CD4-positive, alpha-beta memory T cell (primary cell): ENCODE data around the gene GGT6. TPM values are rescaled to one million over a fixed set of nuclear protein-coding genes. Genes with fewer than 3 reads are reported as not detected.
A peak's percentile ranks its signal among the peaks of the same experiment; 100 is the strongest.

Experiments used
- CTCF ChIA-PET: fragments of 350-600 bp; sonication (Branson Sonifier 250); formaldehyde crosslinking; loops from one replicate; lab custom pipeline; 2021; ENCODE audit warnings: inconsistent platforms; ENCODE audit not compliant: partially characterized antibody; lab: Charles Lee
- POLR2A ChIA-PET: fragments of 350-600 bp; sonication (Branson Sonifier 250); formaldehyde crosslinking; loops from one replicate; lab custom pipeline; 2021; ENCODE audit not compliant: partially characterized antibody; lab: Charles Lee
- DNase-seq, 5 donors: peaks; one replicate each; pipeline versions ENCODE4 v3.0.0 to v3.0.0-alpha.2; 2020 to 2022; ENCODE audit warnings: mixed read lengths in 1 of 5
- H3K27ac ChIP-seq: one replicate; pipeline ENCODE4 v1.7.0; 2013; ENCODE audit warnings: low read depth, low read length
- H3K27me3 ChIP-seq: 2 replicates; pipeline ENCODE4 v1.7.0; 2013; ENCODE audit warnings: mild to moderate bottlenecking, low read length, moderate library complexity; ENCODE audit not compliant: insufficient read depth
- H3K36me3 ChIP-seq: 2 replicates; pipeline ENCODE4 v1.7.0; 2013; ENCODE audit warnings: mild to moderate bottlenecking, low read length, moderate library complexity; ENCODE audit not compliant: insufficient read depth
- H3K4me1 ChIP-seq: 2 replicates; pipeline ENCODE4 v1.7.0; 2013; ENCODE audit warnings: mild to moderate bottlenecking, low read length, moderate library complexity; ENCODE audit not compliant: insufficient read depth
- H3K4me3 ChIP-seq, 2 donors: one replicate each; pipeline ENCODE4 v1.7.0; 2013; ENCODE audit warnings: low read length in 2 of 2, mild to moderate bottlenecking in 1 of 2
- H3K9me3 ChIP-seq, 2 donors: one replicate each; pipeline ENCODE4 v1.7.0; 2013; ENCODE audit warnings: low read length in 2 of 2, control low read depth in 1 of 2; ENCODE audit not compliant: control insufficient read depth in 1 of 2
- H3K27ac Mint-ChIP-seq, 7 donors: one replicate each; pipeline ENCODE4 v1.8.0; 2020 to 2021; ENCODE audit warnings: mixed read lengths in 7 of 7, mild to moderate bottlenecking in 6 of 7, inconsistent platforms in 3 of 7, moderate library complexity in 3 of 7
- H3K27me3 Mint-ChIP-seq, 2 donors: one replicate each; pipeline ENCODE4 v1.8.0; 2020 to 2021; ENCODE audit warnings: mixed read lengths in 2 of 2
- H3K36me3 Mint-ChIP-seq, 2 donors: one replicate each; pipeline ENCODE4 v1.8.0; 2020 to 2021; ENCODE audit warnings: mixed read lengths in 2 of 2, inconsistent platforms in 1 of 2, mild to moderate bottlenecking in 1 of 2
- H3K4me1 Mint-ChIP-seq, 4 donors: one replicate each; pipeline ENCODE4 v1.8.0; 2020 to 2021; ENCODE audit warnings: mixed read lengths in 4 of 4, mild to moderate bottlenecking in 1 of 4
- H3K4me3 Mint-ChIP-seq, 8 donors: one replicate each; pipeline ENCODE4 v1.8.0; 2020 to 2021; ENCODE audit warnings: mixed read lengths in 8 of 8, mild to moderate bottlenecking in 7 of 8, moderate library complexity in 6 of 8, inconsistent platforms in 3 of 8
- H3K9me3 Mint-ChIP-seq, 8 donors: one replicate each; pipeline ENCODE4 v1.8.0; 2020 to 2021; ENCODE audit warnings: mixed read lengths in 8 of 8, mild to moderate bottlenecking in 5 of 8, inconsistent platforms in 3 of 8, moderate library complexity in 1 of 8
- intact Hi-C: fragments of 100-400 bp; cut with micrococcal nuclease; formaldehyde crosslinking; loops from one replicate; pipeline ENCODE4 v1.15.1; 2023
- polyA plus RNA-seq, 2 donors: library from polyadenylated mRNA; unstranded; fragments of 300-500 nt; fragmentation: Illumina TruSeq; gene quantifications; one replicate each; pipeline ENCODE4 v1.2.3, GENCODE V29; 2021
- total RNA-seq, 2 experiments: library from RNA; stranded (reverse); gene quantifications; one replicate each; pipeline ENCODE4 v1.2.3, GENCODE V29; 2021

GGT6 gene
- total and polyA plus RNA-seq, 4 experiments from 2014 or later = not detected

DNA sequence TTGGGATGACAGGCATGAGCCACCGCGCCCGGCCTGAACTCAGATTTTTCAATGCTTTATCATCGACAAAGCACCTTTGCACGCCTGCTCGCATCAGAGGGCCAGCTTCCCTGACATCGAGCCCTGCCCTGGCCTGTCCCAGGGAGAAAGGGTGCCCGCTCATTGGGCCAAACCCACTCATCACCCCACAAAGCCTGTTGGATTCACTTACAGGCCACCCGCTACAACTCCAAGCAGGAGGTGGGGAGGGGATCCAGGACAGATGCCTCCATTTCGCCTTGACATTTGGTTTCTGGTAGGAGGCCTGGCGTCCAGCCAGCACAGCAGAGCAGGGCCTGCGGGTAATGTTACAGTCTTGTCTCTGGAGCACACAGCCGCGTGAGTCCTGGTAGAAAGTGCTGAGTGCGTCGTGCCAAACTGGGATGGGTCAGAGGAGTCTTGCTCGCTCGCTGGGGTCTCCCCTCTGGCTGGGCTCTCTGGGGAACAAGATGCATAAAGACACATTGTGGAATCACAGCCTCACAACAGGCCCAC, 43.8 kb upstream of the GGT6 start:
- H3K9me3 Mint-ChIP-seq = no peaks in the 10 kb centered on the region
- POLR2A ChIA-PET = no interaction called here
- Histone ChIP-seq H3K4me3 (no peak overlapping the region), H3K27me3 (no peaks in the 10 kb centered on the region), H3K4me1 (no peaks in the 10 kb centered on the region), H3K9me3 (no peaks in the 10 kb centered on the region), H3K27ac (no peak overlapping the region), H3K36me3 (no peaks in the 10 kb centered on the region)
- no peak overlapping the region for H3K4me3 Mint-ChIP-seq
- intact Hi-C loops = no loop called here
- CTCF ChIA-PET = no interaction called here
- DNase-seq = no peak
- H3K36me3 Mint-ChIP-seq = no peaks in the 10 kb centered on the region
- H3K4me1 Mint-ChIP-seq = no peaks in the 10 kb centered on the region
- peaks cover 10 to 18% of the 10 kb centered on the region in 2 donors for H3K27me3 Mint-ChIP-seq
- peak overlapping the region in 1 of 7 donors; percentile 18 for H3K27ac Mint-ChIP-seq

GRCh38 chr17:4602041-4602440, 41.7 kb upstream of the GGT6 start:
- Histone ChIP-seq H3K27ac (no peak overlapping the region), H3K36me3 (no peaks in the 10 kb centered on the region), H3K4me3 (no peak overlapping the region), H3K9me3 (no peaks in the 10 kb centered on the region), H3K27me3 (no peaks in the 10 kb centered on the region), H3K4me1 (no peaks in the 10 kb centered on the region)
- Mint-ChIP-seq H3K36me3 (no peaks in the 10 kb centered on the region), H3K4me3 (no peak overlapping the region), H3K4me1 (no peaks in the 10 kb centered on the region), H3K9me3 (no peaks in the 10 kb centered on the region), H3K27me3 (peaks cover 4 to 11% of the 10 kb centered on the region in 2 donors), H3K27ac (no peak overlapping the region)
- no peak for DNase-seq
- intact Hi-C loops = no loop called here
- ChIA-PET CTCF (interaction anchor here (0.6 to 1.0 kb wide), 2 partner anchors 10 to 266 kb away, joined by 3 read pairs; no protein-coding TSS in a partner anchor), POLR2A (no interaction called here)

DNA sequence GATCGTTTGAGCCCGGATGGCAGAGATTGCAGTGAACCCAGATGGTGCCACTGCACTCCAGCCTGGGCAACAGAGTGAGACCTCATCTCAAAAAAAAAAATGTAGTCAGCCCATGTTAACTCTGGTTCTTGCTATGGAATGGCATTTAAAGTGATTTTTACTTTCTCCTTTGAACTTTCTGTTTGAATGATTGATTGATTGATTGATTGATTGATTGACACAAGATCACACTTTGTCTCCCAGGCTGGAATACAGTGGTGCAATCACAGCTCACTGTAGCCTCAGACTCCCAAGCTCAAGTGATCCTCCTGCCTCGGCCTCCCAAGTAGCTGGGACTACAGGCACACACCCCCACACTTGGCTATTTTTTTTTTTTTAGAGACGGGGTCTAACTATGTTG, 40.9 kb upstream of the GGT6 start:
- ChIA-PET CTCF (interaction anchor here (1.0 kb wide), 1 partner anchor 11 kb away, joined by 3 read pairs; no protein-coding TSS in a partner anchor), POLR2A (no interaction called here)
- Histone ChIP-seq H3K36me3 (no peaks in the 10 kb centered on the region), H3K4me1 (no peaks in the 10 kb centered on the region), H3K27me3 (no peaks in the 10 kb centered on the region), H3K9me3 (no peaks in the 10 kb centered on the region), H3K4me3 (no peak overlapping the region), H3K27ac (no peak overlapping the region)
- Mint-ChIP-seq H3K36me3 (no peaks in the 10 kb centered on the region), H3K27ac (no peak overlapping the region), H3K4me1 (no peaks in the 10 kb centered on the region), H3K27me3 (peaks cover 4 to 12% of the 10 kb centered on the region in 2 donors), H3K9me3 (no peaks in the 10 kb centered on the region), H3K4me3 (no peak overlapping the region)
- intact Hi-C loops = no loop called here
- DNase-seq = no peak

GRCh38 chr17:4600563-4600962, 40.2 kb upstream of the GGT6 start:
- CTCF ChIA-PET = no interaction called here
- Mint-ChIP-seq H3K27me3 (peaks cover 4 to 12% of the 10 kb centered on the region in 2 donors), H3K4me3 (no peak overlapping the region), H3K36me3 (no peaks in the 10 kb centered on the region), H3K9me3 (no peaks in the 10 kb centered on the region), H3K27ac (no peak overlapping the region), H3K4me1 (no peaks in the 10 kb centered on the region)
- intact Hi-C loops = no loop called here
- Histone ChIP-seq H3K27ac (no peak overlapping the region), H3K9me3 (no peaks in the 10 kb centered on the region), H3K4me1 (no peaks in the 10 kb centered on the region), H3K4me3 (no peak overlapping the region), H3K36me3 (no peaks in the 10 kb centered on the region), H3K27me3 (no peaks in the 10 kb centered on the region)
- POLR2A ChIA-PET = no interaction called here
- no peak for DNase-seq

DNA sequence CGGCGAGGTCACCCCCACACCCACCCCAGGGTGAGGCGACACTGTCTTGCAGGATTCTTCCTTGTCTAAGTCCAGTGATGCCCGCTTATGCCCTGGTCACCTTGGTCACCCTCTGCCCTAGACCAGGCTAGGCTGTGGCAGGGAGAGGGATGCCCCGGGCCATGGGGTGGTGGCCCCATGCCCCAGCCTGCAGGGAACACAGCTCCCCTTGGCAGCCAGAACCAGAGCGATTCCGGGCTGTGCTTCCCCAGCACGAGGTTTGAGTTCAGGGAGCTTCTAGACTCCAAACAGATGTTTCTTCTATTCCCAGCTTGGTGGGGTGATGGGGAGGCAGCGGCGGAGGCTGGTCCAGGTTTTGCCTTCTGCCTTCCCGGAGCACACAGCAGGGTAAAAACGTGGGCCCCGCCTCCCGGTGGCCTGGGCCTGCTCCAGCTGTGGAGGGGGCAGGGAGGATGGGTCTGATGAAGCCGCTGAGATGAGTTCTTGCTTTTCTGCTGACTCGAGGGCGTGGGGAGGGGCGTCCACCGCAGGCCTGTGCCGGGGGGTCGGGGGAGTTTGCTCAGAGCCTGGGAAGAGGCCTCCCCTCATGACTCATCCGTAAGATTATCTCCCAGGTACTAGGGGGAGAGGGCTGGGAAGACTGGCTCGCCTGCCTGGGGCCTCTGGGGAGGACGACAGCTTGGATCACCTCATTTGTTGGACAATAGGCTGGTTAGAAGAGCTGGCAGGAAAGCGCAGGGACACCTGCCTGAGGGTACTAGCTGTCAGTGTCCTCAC, 39.3 kb upstream of the GGT6 start:
- DNase-seq = no peak
- ChIA-PET CTCF (no interaction called here), POLR2A (no interaction called here)
- no peak overlapping the region for H3K27ac Mint-ChIP-seq
- H3K9me3 Mint-ChIP-seq = no peaks in the 10 kb centered on the region
- H3K4me3 Mint-ChIP-seq = no peak overlapping the region
- peaks cover 0 to 5% (median 3%) of the 10 kb centered on the region in 4 donors for H3K4me1 Mint-ChIP-seq
- peaks cover 4 to 14% of the 10 kb centered on the region in 2 donors for H3K27me3 Mint-ChIP-seq
- no peak overlapping the region for H3K4me3 ChIP-seq
- H3K4me1 ChIP-seq = no peaks in the 10 kb centered on the region
- no peak overlapping the region for H3K27ac ChIP-seq
- no peaks in the 10 kb centered on the region for H3K36me3 ChIP-seq
- no peaks in the 10 kb centered on the region for H3K27me3 ChIP-seq
- no peaks in the 10 kb centered on the region for H3K9me3 ChIP-seq
- intact Hi-C loops = no loop called here
- H3K36me3 Mint-ChIP-seq = no peaks in the 10 kb centered on the region

- Mint-ChIP-seq H3K4me3 (no peak overlapping the region), H3K9me3 (no peaks in the 10 kb centered on the region), H3K27me3 (peaks cover 4 to 14% of the 10 kb centered on the region in 2 donors), H3K36me3 (no peaks in the 10 kb centered on the region), H3K4me1 (peaks cover 0 to 5% (median 3%) of the 10 kb centered on the region in 4 donors), H3K27ac (no peak overlapping the region)
- Histone ChIP-seq H3K9me3 (no peaks in the 10 kb centered on the region), H3K27me3 (no peaks in the 10 kb centered on the region), H3K4me1 (no peaks in the 10 kb centered on the region), H3K36me3 (no peaks in the 10 kb centered on the region), H3K4me3 (no peak overlapping the region), H3K27ac (no peak overlapping the region)
- ChIA-PET CTCF (no interaction called here), POLR2A (no interaction called here)
- intact Hi-C loops = no loop called here
- no peak for DNase-seq
These were observed 38.6 kb upstream of the GGT6 start for GRCh38 chr17:4598776-4599504.

GRCh38 chr17:4597975-4598374, 37.6 kb upstream of the GGT6 start:
- Histone ChIP-seq H3K27ac (no peak overlapping the region), H3K4me1 (no peaks in the 10 kb centered on the region), H3K36me3 (no peaks in the 10 kb centered on the region), H3K4me3 (no peak overlapping the region), H3K27me3 (no peaks in the 10 kb centered on the region), H3K9me3 (no peaks in the 10 kb centered on the region)
- CTCF ChIA-PET = no interaction called here
- no peak for DNase-seq
- Mint-ChIP-seq H3K9me3 (no peaks in the 10 kb centered on the region), H3K27me3 (peaks cover 4 to 13% of the 10 kb centered on the region in 2 donors), H3K4me1 (peaks cover 0 to 5% (median 3%) of the 10 kb centered on the region in 4 donors), H3K4me3 (no peak overlapping the region), H3K27ac (no peak overlapping the region), H3K36me3 (no peaks in the 10 kb centered on the region)
- intact Hi-C loops = no loop called here
- POLR2A ChIA-PET = no interaction called here
